KOPT-K1 (cell line): Measurements from ENCODE around the gene PFKM.

Experiments
- H3K27ac ChIP-seq: fragments of 200-600 bp; sonication (generic); 2 replicates; pipeline ENCODE4 v1.5.1; 2016; ENCODE audit warnings: antibody characterized with exemption, mild to moderate bottlenecking, low read depth, low read length; ENCODE audit not compliant: poor library complexity, severe bottlenecking
- H3K36me3 ChIP-seq: fragments of 200-600 bp; sonication (generic); 2 replicates; pipeline ENCODE4 v1.5.1; 2017; ENCODE audit warnings: antibody characterized with exemption, mild to moderate bottlenecking, low read length, moderate library complexity; ENCODE audit not compliant: insufficient read depth
- H3K9me3 ChIP-seq: fragments of 200-600 bp; sonication (generic); 2 replicates; pipeline ENCODE4 v1.5.1; 2017; ENCODE audit warnings: antibody characterized with exemption, low read length, mild to moderate bottlenecking; ENCODE audit not compliant: insufficient read depth, poor library complexity, severe bottlenecking

PFKM gene

DNA sequence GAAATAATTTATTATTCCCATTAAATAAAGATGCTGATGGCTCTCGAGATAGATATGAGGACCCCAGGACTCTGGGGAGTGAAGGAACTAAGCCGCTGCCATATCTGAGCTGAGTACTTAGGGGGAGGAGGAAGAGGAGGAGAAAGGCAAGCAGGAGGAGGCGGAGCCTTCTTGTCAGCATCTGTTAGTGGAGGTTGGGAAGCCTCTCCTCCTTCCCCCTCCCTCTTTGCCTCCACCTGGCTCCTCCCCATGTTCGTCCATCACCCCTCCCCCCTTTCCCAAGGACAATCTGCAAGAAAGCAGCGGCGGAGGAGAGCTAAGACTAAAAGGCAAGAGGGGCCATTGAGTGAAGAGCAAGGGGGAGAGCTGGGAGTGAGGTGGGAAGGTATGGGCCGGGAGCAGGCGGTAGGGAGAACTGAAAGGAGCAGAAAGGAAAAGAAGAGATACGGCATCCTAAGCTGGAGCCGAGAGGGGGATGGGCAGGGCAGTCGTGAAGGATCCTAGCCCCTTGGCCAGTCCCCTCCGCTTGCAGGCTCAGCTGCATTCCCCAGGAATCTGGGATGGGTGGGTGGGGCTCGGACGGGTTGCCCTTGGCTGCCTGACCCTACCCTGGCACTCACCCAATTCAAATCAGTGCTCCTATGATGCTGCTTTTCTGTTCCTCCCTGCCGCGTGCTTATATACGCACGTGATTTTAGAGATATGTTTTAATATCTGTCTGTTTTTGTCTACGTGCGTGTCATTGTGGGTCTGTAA is at the start of gene PFKM:
PFKM (plus strand) TSS at position 287 of the 756 bp plus-strand sequence. CDS start 3,411 bp downstream, outside the sequence.
- no peaks in the 10 kb centered on the region for H3K9me3 ChIP-seq
- peaks cover 18% of the 10 kb centered on the region for H3K36me3 ChIP-seq
- peak within 1 kb of the TSS; percentile 39 for H3K27ac ChIP-seq

DNA sequence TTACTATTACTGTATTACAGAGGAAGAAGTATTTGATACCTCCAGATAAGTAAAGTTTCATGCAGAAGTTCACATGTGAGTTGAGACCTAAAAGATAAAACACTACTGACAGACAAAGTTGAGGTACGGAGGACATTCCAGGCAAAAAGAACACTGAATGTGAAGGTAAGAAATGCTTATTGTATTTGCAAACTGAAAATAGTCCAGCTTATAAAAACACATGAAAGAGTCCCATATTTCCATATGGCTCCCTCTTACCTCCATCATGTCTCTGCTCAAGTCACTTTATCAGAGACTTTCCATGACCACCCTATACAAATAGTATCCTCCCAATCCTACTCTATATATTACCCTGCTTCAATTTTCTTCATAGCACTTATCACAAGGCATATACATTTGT is 49.1 kb upstream of the PFKM start:
- H3K9me3 ChIP-seq, result no peaks in the 10 kb centered on the region
- no peak overlapping the region for H3K27ac ChIP-seq
- H3K36me3 ChIP-seq, result peaks cover 98% of the 10 kb centered on the region

DNA sequence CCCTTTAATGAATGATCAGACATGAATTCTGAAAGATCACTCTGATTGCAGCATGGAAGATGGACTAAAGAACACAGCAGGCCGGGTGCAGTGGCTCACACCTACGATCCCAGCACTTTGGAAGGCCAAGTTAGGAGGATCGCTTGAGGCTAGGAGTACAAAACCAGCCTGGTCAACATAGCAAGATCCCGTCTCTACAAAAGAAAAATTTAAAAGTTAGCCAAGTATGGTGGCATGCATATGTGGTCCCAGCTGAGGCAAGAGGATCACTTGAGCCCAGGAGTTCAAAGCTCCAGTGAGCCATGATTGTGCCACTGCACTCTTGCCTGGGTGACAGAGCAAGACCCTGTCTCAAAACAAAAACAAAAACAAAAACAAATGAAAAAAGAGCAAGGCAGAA is 48.4 kb upstream of the PFKM start:
- Histone ChIP-seq H3K9me3 (no peaks in the 10 kb centered on the region), H3K36me3 (peaks cover 94% of the 10 kb centered on the region), H3K27ac (no peak overlapping the region)

DNA sequence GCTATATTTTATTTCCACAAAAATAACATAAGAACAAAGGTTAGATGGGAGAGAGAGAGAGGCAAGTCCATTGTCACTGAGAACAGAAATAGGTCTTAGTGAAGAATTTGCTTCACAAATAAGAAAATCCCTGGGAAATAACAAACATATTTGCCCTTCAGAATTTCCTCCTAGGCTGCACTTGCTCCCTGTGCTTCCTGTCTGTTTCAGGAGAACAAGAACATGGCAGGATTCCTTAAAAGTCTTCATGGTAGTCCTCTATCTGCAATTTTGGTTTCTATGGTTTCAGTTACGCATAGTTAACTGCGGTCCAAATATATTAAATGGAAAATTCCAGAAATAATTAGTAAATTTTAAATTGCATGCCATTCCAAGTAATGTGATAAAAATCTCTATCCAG is 47.4 kb upstream of the PFKM start:
- H3K36me3 ChIP-seq, result peaks cover 87% of the 10 kb centered on the region
- H3K27ac ChIP-seq, result no peak overlapping the region
- no peaks in the 10 kb centered on the region for H3K9me3 ChIP-seq

DNA sequence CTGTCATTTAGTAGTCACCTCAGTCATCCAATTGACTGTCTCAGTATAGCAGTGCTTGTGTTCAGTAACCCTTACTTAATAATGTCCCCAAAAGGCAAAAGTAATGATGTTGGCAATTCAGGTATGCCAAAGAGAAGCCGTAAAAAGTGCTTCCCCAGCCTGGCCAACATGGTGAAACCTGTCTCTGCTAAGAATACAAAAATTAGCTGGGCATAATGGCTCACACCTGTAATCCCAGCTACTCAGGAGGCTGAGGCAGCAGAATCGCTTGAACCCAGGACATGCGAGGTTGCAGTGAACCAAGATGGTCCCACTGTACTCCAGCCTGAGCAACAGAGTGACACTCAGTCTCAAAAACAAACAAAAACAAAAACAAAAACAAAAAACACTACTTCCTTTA is 46.9 kb upstream of the PFKM start:
- Histone ChIP-seq H3K27ac (no peak overlapping the region), H3K36me3 (peaks cover 87% of the 10 kb centered on the region)

DNA sequence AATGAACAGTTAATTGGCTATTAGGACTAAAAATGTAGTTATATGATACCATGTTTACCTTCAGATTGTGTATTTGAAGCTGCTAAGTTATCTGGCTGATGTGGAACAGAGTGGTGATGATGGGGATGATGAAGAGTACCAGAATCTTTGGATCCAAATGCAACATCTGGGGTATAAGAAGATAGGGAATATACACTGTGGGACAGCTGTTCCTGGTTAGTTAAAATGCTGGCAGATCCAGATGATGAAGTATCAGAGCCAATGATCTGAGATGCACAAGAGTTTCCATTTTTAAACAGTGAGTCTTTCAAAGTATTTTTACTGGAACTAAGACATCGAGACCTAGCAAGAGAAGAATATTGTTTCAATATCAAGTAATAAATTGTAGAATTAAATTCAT is 44.9 kb upstream of the PFKM start:
- Histone ChIP-seq H3K9me3 (no peaks in the 10 kb centered on the region), H3K27ac (no peak overlapping the region), H3K36me3 (peaks cover 86% of the 10 kb centered on the region)

More for the DNA sequence above, 46.9 kb upstream of the PFKM start:
- H3K9me3 ChIP-seq, result no peaks in the 10 kb centered on the region

DNA sequence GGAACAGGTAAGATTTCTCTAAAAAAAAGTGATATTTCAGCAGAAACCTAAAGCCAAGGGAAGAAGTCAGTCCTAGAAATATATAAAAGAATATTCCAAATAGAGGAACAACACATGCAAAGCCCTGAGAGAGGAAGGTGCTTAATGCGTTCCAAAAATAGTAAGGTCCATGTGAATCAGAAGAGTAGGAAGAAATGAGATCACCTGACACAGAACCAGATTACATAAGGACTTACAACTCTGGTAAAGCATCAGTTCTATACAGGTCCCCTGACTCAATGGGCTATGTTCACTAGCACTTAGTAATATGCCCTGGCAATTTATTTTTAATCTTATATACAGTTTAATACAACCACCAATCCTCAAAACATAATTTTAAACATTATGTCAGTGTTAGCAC is 43.3 kb upstream of the PFKM start:
- no peaks in the 10 kb centered on the region for H3K9me3 ChIP-seq
- no peak overlapping the region for H3K27ac ChIP-seq
- peaks cover 84% of the 10 kb centered on the region for H3K36me3 ChIP-seq

DNA sequence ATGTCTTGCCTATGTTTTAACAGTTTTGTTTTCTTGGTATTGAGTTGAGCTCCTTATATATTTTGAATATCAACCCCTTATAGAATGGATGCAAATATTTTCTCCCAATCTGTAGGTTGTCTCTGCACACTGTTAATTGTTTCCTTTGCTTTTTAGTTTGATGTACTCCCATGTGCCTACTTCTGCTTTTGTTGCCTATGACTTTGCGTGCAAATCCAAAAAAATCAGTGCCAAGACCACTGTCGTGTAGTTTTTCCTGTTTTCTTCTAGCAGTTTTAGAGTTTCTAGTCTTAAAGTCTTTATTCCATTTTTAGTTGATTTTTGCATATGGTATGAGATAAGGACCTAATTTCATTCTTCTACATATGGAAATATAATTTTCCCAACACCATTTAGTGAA is 42.1 kb upstream of the PFKM start:
- Histone ChIP-seq H3K36me3 (peaks cover 86% of the 10 kb centered on the region), H3K27ac (no peak overlapping the region), H3K9me3 (no peaks in the 10 kb centered on the region)

DNA sequence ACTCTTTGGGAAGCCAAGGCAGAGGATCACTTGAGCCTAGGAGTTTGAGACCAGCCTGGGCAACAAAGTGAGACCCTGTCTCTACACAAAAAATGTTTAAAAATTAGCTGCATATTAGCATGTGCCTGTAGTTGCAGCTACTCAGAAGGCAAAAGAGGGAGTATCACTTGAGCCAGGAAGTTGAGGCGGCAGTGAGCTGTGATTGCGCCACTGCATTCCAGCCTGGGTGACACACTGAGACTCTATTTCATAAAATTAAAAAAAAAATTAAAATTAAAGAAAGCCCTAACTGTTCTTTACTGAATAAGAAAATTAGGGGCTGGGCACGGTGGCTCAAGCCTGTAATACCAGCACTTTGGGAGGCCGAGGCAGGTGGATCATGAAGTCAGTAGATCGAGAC is 40.3 kb upstream of the PFKM start:
- no peaks in the 10 kb centered on the region for H3K9me3 ChIP-seq
- H3K27ac ChIP-seq, result no peak overlapping the region
- peaks cover 86% of the 10 kb centered on the region for H3K36me3 ChIP-seq

DNA sequence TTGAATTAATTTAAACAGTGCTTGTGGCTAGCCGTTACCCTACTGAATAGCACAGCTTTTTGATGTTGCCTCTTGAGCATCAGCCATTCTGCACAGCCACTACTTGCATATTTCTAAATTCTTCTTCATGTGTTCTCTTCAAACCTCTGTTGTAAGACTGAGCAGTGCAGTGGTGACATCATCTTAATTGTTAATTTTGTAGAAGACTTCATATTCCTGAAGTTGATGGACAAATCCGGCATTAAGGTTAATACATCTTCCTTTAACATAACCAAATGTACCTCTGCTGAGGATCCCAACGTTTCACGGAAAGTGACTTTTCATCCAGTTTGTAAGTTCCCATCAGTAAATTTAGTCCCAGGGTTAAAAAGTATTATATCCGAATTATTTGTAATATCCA is 38.9 kb upstream of the PFKM start:
- no peak overlapping the region for H3K27ac ChIP-seq
- no peaks in the 10 kb centered on the region for H3K9me3 ChIP-seq
- H3K36me3 ChIP-seq, result peaks cover 88% of the 10 kb centered on the region

DNA sequence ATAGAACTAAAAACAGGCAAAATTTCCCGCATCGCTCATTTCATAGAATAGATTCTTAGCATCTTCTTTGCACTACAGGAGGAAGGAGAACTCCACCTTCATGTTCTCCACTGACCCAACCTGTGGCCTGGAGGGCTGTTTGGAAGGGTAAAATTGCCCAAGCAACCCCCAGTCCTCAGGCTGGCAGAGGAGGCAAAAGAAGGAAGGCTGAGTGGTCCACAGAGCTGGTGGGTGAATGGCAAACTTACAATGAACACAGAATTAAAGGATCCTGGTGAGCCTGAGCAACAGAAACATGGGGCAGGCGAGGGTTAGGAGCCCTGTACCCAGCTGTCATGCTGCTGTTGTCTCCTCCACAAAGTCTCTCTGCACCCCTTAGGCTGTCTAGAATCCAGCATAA is 38.3 kb upstream of the PFKM start:
- no peaks in the 10 kb centered on the region for H3K9me3 ChIP-seq
- peaks cover 90% of the 10 kb centered on the region for H3K36me3 ChIP-seq
- no peak overlapping the region for H3K27ac ChIP-seq

DNA sequence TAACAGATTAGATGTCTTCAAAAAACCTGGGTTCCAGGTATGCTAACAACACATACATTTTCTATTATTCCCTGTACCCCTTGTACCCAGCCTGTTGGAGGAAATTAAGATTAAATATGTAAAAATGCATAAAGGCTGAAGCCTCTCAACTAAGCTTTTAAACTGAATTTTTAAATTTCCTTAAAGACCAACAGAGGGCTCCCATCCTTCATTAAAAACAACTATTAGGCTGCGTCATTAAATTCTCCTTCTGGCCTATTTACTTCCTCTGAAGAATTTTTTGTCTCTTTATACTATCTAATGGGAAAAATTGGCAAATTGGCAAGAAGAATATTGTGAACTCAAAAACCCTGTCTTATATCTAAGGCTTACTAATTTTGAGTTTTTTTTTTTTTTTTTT is 35.1 kb upstream of the PFKM start:
- no peaks in the 10 kb centered on the region for H3K9me3 ChIP-seq
- H3K27ac ChIP-seq, result no peak overlapping the region
- H3K36me3 ChIP-seq, result peaks cover 98% of the 10 kb centered on the region

DNA sequence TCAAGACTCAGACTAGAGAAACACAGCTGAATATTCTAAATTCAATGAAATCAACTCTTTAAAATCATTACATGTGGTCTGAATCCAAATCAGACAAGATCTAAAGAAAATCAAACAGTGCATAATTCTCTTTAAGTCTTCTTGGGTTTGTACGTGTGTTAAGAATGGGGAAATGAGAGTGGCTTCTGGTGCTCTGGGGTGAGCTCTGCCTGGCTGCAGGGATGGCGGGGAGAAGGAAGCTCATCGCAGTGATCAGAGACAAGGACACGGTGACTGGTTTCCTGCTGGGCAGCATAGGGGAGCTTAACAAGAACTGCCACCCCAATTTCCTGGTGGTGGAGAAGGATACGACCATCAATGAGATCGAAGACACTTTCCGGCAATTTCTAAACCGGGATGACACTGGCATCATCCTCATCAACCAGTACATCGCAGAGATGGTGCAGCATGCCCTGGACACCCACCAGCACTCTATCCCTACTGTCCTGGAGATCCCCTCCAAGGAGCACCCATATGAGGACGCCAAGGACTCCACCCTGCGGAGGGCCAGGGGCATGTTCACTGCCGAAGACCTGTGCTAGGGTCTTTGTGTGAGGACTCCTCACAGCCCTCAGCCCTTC is 34.2 kb upstream of the PFKM start:
- H3K27ac ChIP-seq, result no peak overlapping the region
- H3K9me3 ChIP-seq, result no peaks in the 10 kb centered on the region
- peaks cover 96% of the 10 kb centered on the region for H3K36me3 ChIP-seq

DNA sequence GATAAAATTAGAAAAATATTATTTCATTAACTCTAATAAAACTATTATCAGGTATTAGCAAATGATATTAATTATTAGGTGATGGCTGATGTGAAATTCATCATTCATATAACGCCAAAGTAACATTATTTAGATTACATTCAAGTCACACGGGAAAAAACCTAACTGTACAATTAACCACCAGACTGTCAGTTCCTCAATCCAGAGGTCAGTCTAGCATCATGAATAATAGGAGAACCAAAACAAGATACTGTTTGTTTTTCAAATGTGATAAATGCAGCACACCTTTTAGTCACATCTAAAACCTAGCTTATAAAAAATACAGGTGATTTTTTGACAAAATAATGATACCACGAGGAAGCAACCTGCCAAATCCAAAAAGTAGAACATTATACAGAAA is 32.8 kb upstream of the PFKM start:
- Histone ChIP-seq H3K9me3 (no peaks in the 10 kb centered on the region), H3K27ac (no peak overlapping the region), H3K36me3 (peaks cover 94% of the 10 kb centered on the region)

DNA sequence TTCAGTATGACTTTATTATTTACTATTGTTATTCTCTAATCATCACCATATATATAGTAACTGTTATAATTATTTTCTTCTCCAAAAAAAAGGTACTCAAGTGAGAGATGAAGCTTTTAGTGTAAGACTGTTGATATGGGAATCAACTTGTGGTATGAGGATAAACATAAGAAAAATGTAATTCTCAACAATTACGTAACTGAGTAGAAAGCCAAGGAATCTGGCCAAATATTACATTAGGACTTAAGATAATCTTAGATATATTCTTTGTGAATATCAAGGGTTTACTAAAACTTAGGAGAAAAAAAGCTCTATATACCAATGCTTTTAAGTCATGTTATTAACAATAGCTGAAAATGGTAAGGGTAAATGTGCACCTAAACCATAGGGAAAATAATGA is 26.6 kb upstream of the PFKM start:
- Histone ChIP-seq H3K9me3 (no peaks in the 10 kb centered on the region), H3K36me3 (peaks cover 93% of the 10 kb centered on the region)

DNA sequence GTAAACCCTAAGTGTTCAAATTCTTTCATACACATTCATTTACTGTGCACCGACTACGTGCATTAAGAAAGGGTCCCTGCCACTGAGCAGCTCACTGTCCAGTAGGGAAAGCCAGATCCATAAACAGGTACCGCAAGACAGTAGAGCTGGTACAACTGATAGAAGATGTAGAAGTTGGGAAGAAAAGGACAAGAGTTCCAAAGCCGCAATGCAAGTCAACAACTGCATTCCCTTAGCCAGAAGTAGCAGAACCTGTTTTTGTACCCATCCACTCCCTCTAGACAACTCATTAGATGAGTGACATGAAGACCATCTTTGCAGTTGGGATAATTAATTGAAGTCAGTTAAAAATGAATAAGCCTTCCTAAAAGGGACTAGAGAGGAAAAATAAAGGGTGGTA is 14.6 kb upstream of the PFKM start:
- Histone ChIP-seq H3K27ac (peak overlapping the region; percentile 92), H3K36me3 (peaks cover 13% of the 10 kb centered on the region), H3K9me3 (no peaks in the 10 kb centered on the region)

More for the DNA sequence above, 26.6 kb upstream of the PFKM start:
- H3K27ac ChIP-seq, result no peak overlapping the region
